ENCODE measurements around the gene P2RX7. TPM values are rescaled to one million over a fixed set of nuclear protein-coding genes. Genes with fewer than 3 reads are reported as not detected.

P2RX7 gene
- total and polyA plus RNA-seq, 9 donors = 4.7 to 10.8 (median 6.9) TPM

DNA sequence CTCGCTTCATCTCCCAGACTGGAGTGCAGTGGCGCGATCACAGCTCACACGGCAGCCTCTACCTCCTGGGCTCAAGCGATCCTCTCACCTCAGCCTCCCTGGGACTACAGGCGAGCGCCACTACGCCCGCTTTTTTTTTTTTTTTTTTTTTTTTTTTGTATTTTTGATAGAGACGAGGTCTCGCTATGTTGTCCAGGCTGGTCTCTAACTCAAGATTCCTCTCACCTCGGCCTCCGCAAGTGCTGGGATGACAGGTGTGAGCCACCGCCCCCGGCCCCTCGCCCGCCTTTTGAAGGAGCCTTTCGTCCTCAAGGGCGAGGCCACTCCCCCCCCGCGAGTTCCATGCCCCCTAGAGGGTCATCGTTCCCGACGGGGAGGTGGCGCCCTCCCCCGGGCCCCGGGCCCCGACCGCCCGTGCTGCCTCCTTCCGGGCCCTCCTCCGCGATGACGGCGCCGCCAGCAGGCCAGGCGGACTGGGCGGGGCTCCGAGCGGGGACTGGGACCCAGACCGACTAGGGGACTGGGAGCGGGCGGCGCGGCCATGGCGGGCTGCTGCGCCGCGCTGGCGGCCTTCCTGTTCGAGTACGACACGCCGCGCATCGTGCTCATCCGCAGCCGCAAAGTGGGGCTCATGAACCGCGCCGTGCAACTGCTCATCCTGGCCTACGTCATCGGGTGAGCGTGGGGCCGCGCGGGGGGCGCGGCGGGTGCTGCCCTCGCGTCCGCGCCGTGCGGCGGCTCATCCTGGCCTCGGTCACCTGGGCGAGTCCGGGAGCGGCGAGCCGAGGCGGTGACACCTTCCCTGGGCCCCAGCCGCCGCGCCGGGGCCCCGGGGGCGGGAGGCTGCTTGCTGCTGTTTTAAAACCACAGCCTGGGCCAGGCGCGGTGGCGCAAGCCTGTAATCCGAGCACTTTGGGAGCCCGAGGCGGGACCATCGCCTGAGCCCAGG is 77.2 kb downstream of the P2RX7 start, which contains the start of gene P2RX4:
P2RX4 (plus strand) TSS at position 506 of the 949 bp plus-strand sequence; CDS start at position 542, 36 bp downstream.
- 7 to 12% (median 11%) methylated on average over 49 to 97 of the region's 97 CpGs for WGBS, 3 donors
- intact Hi-C loops (cut with DNase I) = no loop called here

DNA sequence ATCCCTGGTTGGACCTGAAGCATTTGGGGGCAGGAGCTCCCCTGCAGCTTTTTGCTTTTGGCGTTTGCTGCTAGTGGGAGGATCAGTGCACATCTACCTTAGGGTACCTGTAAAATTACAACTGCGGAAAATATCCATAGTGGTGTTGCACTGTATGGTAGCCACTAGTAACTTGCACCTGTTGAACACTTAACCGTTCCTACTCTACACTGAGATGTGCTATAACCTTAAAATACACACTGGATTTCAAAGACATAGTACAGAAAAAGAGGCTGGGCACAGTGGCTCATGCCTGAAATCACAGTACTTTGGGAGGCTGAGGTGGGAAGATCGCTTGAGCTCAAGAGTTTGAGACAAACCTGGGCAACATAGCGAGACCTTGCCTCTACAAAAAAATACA is 80.2 kb downstream of the P2RX7 start:
- 92 to 93% (median 92%) methylated on average over 5 of the region's 5 CpGs for WGBS, 3 donors
- Histone ChIP-seq H3K4me1 (ENCODE audit: insufficient read depth) (peaks cover 2% of the 10 kb centered on the region), H3K4me3 (no peak overlapping the region), H3K36me3 (no peaks in the 10 kb centered on the region), H3K27ac (no peak overlapping the region), H3K9me3 (no peaks in the 10 kb centered on the region), H3K27me3 (no peaks in the 10 kb centered on the region)
- no peak for DNase-seq
- intact Hi-C loops (cut with DNase I) = no loop called here
- TF ChIP-seq EP300 (IDR thresholded peaks at IDR 0.05) (no peak), POLR2A (IDR thresholded peaks at IDR 0.05) (no peak)
- TF ChIP-seq, protein P1, sequence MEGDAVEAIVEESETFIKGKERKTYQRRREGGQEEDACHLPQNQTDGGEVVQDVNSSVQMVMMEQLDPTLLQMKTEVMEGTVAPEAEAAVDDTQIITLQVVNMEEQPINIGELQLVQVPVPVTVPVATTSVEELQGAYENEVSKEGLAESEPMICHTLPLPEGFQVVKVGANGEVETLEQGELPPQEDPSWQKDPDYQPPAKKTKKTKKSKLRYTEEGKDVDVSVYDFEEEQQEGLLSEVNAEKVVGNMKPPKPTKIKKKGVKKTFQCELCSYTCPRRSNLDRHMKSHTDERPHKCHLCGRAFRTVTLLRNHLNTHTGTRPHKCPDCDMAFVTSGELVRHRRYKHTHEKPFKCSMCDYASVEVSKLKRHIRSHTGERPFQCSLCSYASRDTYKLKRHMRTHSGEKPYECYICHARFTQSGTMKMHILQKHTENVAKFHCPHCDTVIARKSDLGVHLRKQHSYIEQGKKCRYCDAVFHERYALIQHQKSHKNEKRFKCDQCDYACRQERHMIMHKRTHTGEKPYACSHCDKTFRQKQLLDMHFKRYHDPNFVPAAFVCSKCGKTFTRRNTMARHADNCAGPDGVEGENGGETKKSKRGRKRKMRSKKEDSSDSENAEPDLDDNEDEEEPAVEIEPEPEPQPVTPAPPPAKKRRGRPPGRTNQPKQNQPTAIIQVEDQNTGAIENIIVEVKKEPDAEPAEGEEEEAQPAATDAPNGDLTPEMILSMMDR (IDR thresholded peaks at IDR 0.05) = no peak

More for the DNA sequence above, 77.2 kb downstream of the P2RX7 start, which contains the start of gene P2RX4:
- Histone ChIP-seq H3K27ac (peak within 1 kb of the TSS; percentile 86 to 91), H3K27me3 (no peaks in the 10 kb centered on the region), H3K4me3 (peak within 1 kb of the TSS; percentile 52), H3K36me3 (no peaks in the 10 kb centered on the region), H3K4me1 (ENCODE audit: insufficient read depth) (peaks cover 2% of the 10 kb centered on the region), H3K9me3 (no peaks in the 10 kb centered on the region)
- DNase-seq = peak; percentile 88 to 94 (median 91)
- no peak for TF ChIP-seq EP300 (IDR thresholded peaks at IDR 0.05)
- TF ChIP-seq, protein P1 (IDR thresholded peaks at IDR 0.05) = peak in 1 of 3 donors; percentile 16
- peak; percentile 89 for TF ChIP-seq POLR2A (IDR thresholded peaks at IDR 0.05)

DNA sequence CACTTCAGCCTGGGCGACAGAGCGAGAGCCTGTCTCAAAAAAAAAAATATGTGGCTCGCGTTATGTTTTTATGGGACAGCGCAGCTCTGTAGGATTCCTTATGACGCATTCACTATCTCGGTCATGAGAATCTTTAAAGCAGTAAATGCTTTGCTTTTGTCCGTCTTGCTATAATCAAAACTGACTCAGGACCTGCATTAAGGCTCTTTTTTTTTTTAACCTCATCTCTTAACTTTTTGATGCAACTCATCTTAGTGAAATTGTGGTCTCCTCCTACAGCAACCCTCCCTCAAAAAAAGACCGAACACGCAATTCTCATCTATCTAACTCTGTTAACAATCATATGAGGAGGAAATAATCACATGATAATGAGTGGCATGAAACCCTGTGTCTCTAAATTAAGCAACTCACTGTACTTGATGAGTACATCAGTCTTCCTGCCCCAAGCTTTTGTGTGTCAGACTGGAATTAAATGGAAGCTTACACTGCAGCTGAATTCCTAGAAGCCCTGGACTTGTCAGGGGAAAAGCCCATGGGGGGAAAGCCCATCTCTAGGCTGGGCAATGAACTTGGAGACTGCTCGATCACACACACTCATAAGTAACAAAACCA is 81.6 kb downstream of the P2RX7 start:
- H3K27me3 ChIP-seq = no peaks in the 10 kb centered on the region
- no peak overlapping the region for H3K4me3 ChIP-seq
- no peaks in the 10 kb centered on the region for H3K36me3 ChIP-seq
- intact Hi-C loops (cut with DNase I) = no loop called here
- DNase-seq = no peak
- peaks cover 2% of the 10 kb centered on the region for H3K4me1 ChIP-seq (ENCODE audit: insufficient read depth)
- TF ChIP-seq, protein P1 (IDR thresholded peaks at IDR 0.05) = no peak
- no peak for TF ChIP-seq EP300 (IDR thresholded peaks at IDR 0.05)
- TF ChIP-seq POLR2A (IDR thresholded peaks at IDR 0.05) = no peak
- H3K9me3 ChIP-seq = no peaks in the 10 kb centered on the region
- WGBS, 3 donors = 75 to 92% (median 81%) methylated on average over 11 of the region's 11 CpGs
- peak overlapping the region in 1 of 2 donors; percentile 23 for H3K27ac ChIP-seq

DNA sequence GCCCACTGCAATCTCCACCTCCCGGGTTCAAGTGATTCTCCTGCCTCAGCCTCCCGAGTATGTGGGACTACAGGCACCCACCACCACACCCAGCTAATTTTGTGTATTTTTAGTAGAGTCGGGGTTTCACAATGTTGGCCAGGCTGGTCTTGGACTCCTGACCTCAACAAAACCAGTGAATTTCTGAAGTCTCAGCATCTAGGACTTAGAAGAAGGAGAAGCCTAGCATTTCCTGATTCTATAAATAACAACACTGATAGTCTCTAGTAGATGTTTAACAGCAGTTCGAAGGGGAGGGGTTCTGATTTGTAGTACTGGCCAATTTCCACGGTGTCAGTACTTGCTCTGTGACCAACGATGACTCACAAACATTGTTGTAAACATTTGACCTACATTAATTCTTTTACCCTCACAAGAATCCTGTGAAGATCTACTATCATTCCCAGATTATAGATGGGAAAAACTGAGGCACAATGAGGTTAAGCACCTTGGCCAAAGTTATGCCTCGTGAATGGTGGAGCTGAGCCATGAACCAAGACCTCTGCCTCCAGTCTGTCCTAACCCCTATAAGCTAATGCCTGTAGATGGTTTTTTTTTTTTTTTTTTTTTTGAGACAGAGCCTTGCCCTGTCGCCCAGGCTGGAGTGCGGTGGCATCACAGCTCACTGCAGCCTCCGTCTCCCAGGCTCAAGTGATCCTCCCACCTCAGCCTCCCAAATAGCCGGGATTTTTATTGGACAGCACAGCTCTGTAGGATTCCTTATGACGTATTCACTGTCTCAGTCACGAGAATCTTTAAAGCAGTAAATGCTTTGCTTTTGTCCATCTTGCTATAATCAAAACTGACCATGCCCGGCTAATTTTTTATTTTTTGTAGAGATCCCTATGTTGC is 82.4 kb downstream of the P2RX7 start:
- intact Hi-C loops (cut with DNase I) = no loop called here

More for the DNA sequence above, 82.4 kb downstream of the P2RX7 start:
- Histone ChIP-seq H3K27me3 (no peaks in the 10 kb centered on the region), H3K27ac (peak overlapping the region in 1 of 2 donors; percentile 23), H3K4me3 (no peak overlapping the region), H3K9me3 (no peaks in the 10 kb centered on the region), H3K36me3 (no peaks in the 10 kb centered on the region), H3K4me1 (ENCODE audit: insufficient read depth) (peaks cover 2% of the 10 kb centered on the region)
- WGBS, 3 donors = 65 to 69% (median 68%) methylated on average over 14 of the region's 14 CpGs
- DNase-seq = no peak
- TF ChIP-seq, protein P1 (IDR thresholded peaks at IDR 0.05) = no peak
- no peak for TF ChIP-seq POLR2A (IDR thresholded peaks at IDR 0.05)
- no peak for TF ChIP-seq EP300 (IDR thresholded peaks at IDR 0.05)

Measured in ovary (tissue), 9 donors.